Nephron progenitor cell (in vitro differentiated cells): ENCODE data around the gene C2CD3.

ENCODE experiments used
- DNase-seq: peaks from one replicate; pipeline ENCODE4 v3.0.0; 2021
- H3K27ac Mint-ChIP-seq: 2 replicates; pipeline ENCODE4 v1.8.0; 2021; ENCODE audit warnings: mild to moderate bottlenecking, moderate library complexity, mixed read lengths
- H3K27me3 Mint-ChIP-seq: 2 replicates; pipeline ENCODE4 v1.8.0; 2021; ENCODE audit warnings: mild to moderate bottlenecking, low read depth, mixed read lengths; ENCODE audit not compliant: poor library complexity
- H3K36me3 Mint-ChIP-seq: 2 replicates; pipeline ENCODE4 v1.8.0; 2021; ENCODE audit warnings: low read depth, mixed read lengths
- H3K4me1 Mint-ChIP-seq: 2 replicates; pipeline ENCODE4 v1.8.0; 2021; ENCODE audit warnings: mixed read lengths
- H3K4me3 Mint-ChIP-seq: 2 replicates; pipeline ENCODE4 v1.8.0; 2021; ENCODE audit warnings: mild to moderate bottlenecking, moderate library complexity, mixed read lengths
- H3K9me3 Mint-ChIP-seq: 2 replicates; pipeline ENCODE4 v1.8.0; 2021; ENCODE audit warnings: mild to moderate bottlenecking, moderate library complexity, mixed read lengths
- TF ChIP-seq, protein P1 (sequence below): fragments of 200-600 bp; sonication (generic); IDR thresholded peaks from 2 replicates; pipeline ENCODE4 v1.5.0; 2021; ENCODE audit warnings: antibody characterized with exemption

The C2CD3 gene

GRCh38 chr11:74024261-74025029 is 146.4 kb downstream of the C2CD3 start:
- Mint-ChIP-seq H3K9me3 (no peaks in the 10 kb centered on the region), H3K27me3 (no peaks in the 10 kb centered on the region), H3K4me3 (no peak overlapping the region), H3K4me1 (peaks cover 8% of the 10 kb centered on the region), H3K36me3 (peaks cover 24% of the 10 kb centered on the region), H3K27ac (no peak overlapping the region)
- DNase-seq = no peak
- TF ChIP-seq, protein P1, sequence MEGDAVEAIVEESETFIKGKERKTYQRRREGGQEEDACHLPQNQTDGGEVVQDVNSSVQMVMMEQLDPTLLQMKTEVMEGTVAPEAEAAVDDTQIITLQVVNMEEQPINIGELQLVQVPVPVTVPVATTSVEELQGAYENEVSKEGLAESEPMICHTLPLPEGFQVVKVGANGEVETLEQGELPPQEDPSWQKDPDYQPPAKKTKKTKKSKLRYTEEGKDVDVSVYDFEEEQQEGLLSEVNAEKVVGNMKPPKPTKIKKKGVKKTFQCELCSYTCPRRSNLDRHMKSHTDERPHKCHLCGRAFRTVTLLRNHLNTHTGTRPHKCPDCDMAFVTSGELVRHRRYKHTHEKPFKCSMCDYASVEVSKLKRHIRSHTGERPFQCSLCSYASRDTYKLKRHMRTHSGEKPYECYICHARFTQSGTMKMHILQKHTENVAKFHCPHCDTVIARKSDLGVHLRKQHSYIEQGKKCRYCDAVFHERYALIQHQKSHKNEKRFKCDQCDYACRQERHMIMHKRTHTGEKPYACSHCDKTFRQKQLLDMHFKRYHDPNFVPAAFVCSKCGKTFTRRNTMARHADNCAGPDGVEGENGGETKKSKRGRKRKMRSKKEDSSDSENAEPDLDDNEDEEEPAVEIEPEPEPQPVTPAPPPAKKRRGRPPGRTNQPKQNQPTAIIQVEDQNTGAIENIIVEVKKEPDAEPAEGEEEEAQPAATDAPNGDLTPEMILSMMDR = no peak

- Mint-ChIP-seq H3K36me3 (peaks cover 24% of the 10 kb centered on the region), H3K27ac (no peak overlapping the region)
These were observed 147.5 kb downstream of the C2CD3 start for GRCh38 chr11:74023276-74023675.

DNA sequence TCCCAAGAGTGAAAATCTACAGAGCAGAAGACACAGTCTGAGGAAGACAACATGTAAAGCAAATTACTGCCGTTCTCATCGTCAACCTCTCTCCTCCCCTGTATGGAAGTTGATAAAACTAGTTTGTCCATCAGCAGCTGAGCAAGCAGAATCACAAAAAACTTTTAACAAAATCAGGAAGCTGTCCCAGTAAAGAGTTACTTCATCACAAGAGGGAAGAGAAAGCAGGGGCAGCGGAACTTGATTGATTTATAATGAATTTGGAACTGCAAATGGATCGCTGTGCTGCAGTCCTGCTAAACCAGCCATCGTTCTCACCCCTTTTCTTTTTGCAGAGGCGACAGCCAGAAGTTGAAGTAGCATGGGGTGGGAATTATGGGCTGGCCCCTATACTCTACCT is 148.3 kb downstream of the C2CD3 start:
- peaks cover 23% of the 10 kb centered on the region for H3K36me3 Mint-ChIP-seq
- no peak overlapping the region for H3K27ac Mint-ChIP-seq
- DNase-seq = no peak
- no peaks in the 10 kb centered on the region for H3K27me3 Mint-ChIP-seq
- TF ChIP-seq, protein P1 = no peak
- H3K9me3 Mint-ChIP-seq = no peaks in the 10 kb centered on the region
- no peak overlapping the region for H3K4me3 Mint-ChIP-seq
- H3K4me1 Mint-ChIP-seq = peaks cover 8% of the 10 kb centered on the region

More at GRCh38 chr11:74023276-74023675, 147.5 kb downstream of the C2CD3 start:
- Mint-ChIP-seq H3K9me3 (no peaks in the 10 kb centered on the region), H3K4me1 (peaks cover 8% of the 10 kb centered on the region), H3K4me3 (no peak overlapping the region), H3K27me3 (no peaks in the 10 kb centered on the region)
- TF ChIP-seq, protein P1 = no peak
- DNase-seq = no peak

DNA sequence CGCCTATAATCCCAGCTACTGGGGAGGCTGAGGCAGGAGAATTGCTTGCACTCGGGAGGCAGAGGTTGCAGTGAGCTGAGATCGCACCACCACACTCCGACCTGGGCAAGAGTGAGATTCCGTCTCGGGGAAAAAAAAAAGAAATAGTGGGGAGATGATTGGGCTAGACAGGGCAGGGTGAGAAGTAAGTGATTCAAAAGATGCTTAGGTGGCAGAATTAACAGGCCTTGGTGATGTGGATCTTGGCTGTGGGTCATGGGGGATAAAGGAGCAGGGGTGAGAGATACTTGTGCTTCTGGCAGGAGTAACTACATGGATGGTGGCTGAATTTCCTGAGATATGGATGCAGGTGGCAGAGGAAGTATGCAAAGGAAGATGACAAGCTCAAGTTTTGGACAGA is 148.8 kb downstream of the C2CD3 start:
- Mint-ChIP-seq H3K4me1 (peaks cover 8% of the 10 kb centered on the region), H3K27ac (no peak overlapping the region), H3K27me3 (no peaks in the 10 kb centered on the region), H3K9me3 (no peaks in the 10 kb centered on the region), H3K36me3 (peaks cover 28% of the 10 kb centered on the region), H3K4me3 (no peak overlapping the region)
- DNase-seq = no peak
- TF ChIP-seq, protein P1 = no peak

GRCh38 chr11:74020539-74020938 is 150.3 kb downstream of the C2CD3 start:
- TF ChIP-seq, protein P1 = no peak
- Mint-ChIP-seq H3K27ac (no peak overlapping the region), H3K4me1 (peaks cover 8% of the 10 kb centered on the region), H3K27me3 (no peaks in the 10 kb centered on the region), H3K4me3 (no peak overlapping the region), H3K9me3 (no peaks in the 10 kb centered on the region), H3K36me3 (peaks cover 32% of the 10 kb centered on the region)
- DNase-seq = no peak

DNA sequence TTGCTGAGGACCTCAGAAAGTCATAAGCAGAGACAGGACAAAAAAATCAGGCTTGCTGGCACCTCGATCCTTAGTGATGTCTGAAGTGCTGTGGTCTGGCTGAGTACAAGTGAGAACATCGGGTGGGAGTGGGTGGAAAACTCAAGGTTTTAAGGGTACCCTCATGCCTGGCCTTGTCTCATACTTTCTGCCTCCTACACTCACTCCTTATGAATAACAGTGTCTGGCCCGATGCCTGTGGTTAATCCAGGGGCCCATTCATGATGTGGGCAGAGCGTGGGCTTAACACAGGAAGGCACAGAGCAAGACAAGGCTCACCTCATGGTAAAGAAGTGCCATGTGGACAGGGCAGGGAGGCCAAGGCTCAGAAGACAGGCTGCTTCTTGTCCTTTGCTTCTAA is 150.9 kb downstream of the C2CD3 start:
- TF ChIP-seq, protein P1 = no peak
- no peaks in the 10 kb centered on the region for H3K9me3 Mint-ChIP-seq
- peaks cover 31% of the 10 kb centered on the region for H3K36me3 Mint-ChIP-seq
- peaks cover 8% of the 10 kb centered on the region for H3K4me1 Mint-ChIP-seq
- H3K4me3 Mint-ChIP-seq = no peak overlapping the region
- H3K27ac Mint-ChIP-seq = no peak overlapping the region
- no peaks in the 10 kb centered on the region for H3K27me3 Mint-ChIP-seq
- DNase-seq = no peak
